ENCODE data around the gene TFCP2.
"Not testable (repeated sequence)": the region's sequence is repeated elsewhere in the genome, so short reads cannot be mapped to it uniquely, and the experiment has no call there.

- not testable (repeated sequence) for TF ChIP-seq EZH2 (IDR thresholded peaks at IDR 0.05; ENCODE audit: low read length, unreplicated experiment); CTCF (conservative IDR thresholded peaks at IDR 0.05; ENCODE audit: low read depth, low read length)
Observed at GRCh38 chr12:51078346-51078745, 94.6 kb downstream of the TFCP2 start.
